ENCODE results near the gene AQP2.

Gene AQP2

GRCh38 chr12:49956663-49957569 lies 6.4 kb downstream of the AQP2 start:
- no peak for DNase-seq

DNA sequence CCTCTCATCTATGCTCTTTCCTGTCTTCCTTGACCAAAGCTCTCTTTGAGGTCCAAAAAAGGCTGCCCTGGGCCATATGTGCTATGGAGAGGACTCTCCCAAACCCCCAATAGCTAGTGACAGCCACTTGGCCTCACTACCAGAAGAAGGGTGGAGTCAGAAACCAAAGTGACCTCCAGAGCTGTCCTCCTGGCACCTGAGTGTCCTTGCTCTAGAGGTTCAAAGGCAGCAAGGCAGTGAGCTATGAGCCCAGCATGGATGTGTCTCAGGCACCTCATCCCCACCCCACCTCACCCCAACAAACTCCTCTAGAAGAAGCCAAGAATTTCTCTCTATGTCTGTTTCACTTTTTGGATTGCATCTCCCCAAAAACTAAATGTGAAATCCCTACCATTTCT lies 7.0 kb downstream of the AQP2 start:
- DNase-seq: no peak

- DNase-seq: peak; percentile 64
These were observed 9.3 kb downstream of the AQP2 start for GRCh38 chr12:49959685-49960473.

- DNase-seq: no peak
These were observed 10.1 kb downstream of the AQP2 start for GRCh38 chr12:49960474-49961110.

- DNase-seq: no peak
These were observed 10.8 kb downstream of the AQP2 start, which contains the start of gene AQP5 for GRCh38 chr12:49961111-49961922. Gene AQP5 (plus strand): TSS chr12:49961872. CDS start chr12:49962018, 146 bp downstream.

DNA sequence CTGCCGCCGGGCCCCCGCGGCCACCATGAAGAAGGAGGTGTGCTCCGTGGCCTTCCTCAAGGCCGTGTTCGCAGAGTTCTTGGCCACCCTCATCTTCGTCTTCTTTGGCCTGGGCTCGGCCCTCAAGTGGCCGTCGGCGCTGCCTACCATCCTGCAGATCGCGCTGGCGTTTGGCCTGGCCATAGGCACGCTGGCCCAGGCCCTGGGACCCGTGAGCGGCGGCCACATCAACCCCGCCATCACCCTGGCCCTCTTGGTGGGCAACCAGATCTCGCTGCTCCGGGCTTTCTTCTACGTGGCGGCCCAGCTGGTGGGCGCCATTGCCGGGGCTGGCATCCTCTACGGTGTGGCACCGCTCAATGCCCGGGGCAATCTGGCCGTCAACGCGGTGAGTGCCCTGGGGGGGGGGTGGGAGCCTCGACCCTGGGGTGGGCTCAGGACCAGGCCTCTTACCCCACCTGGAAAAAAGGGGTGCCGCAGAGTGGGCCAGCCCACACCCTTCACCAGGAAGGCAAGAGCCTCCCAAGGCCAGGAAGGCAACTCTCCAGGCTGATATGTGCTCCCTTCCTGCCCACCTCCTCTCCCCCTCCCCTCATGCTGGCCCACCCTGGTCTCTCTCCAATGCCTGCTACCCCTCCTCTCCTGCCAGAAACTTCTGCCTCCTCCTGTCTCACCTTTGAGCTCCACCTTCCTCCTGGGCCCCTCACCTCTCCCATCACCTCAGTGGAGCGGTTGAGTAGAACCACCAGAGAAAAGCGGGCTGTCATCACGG lies 11.6 kb downstream of the AQP2 start:
- no peak for DNase-seq

- DNase-seq: no peak
These were observed 12.6 kb downstream of the AQP2 start for GRCh38 chr12:49962861-49963765.

DNA sequence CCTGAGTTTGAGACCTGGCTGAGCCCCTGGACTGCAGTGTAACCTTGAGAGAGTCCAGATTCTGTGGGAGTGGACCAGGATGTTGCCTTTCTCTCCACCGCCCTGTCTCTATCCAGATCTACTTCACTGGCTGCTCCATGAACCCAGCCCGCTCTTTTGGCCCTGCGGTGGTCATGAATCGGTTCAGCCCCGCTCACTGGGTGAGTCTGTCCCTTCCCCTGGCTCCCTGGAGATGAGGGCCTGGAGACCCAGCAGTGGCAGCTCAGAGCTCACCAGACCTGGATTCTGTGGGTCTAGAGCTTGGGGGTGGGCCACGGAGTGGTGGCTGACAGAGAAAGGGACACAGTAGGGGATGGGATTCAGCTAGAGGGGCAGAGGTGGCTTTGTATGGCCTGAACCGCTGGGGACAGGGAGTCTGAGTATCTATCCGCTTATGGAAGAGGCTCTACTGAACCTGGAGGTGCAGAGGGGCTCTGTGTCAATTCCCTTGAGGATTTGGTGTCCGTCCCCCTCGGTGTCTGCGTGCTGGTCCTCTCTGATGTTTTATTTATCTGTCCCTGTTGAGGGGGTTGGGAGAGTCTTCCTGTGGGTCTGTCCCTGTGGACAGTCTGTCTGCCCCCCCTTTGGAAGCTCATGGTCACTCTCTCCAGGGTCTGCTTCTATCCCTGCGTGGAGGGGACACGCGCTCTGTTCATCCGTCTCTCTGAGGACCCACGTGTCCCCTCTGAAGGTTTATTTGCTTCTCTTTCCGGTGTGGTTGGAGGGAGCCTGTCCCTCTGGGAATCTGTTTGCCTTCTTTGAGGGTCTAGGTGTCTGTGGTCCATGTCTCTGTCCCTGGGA lies 13.7 kb downstream of the AQP2 start:
- no peak for DNase-seq

DNA sequence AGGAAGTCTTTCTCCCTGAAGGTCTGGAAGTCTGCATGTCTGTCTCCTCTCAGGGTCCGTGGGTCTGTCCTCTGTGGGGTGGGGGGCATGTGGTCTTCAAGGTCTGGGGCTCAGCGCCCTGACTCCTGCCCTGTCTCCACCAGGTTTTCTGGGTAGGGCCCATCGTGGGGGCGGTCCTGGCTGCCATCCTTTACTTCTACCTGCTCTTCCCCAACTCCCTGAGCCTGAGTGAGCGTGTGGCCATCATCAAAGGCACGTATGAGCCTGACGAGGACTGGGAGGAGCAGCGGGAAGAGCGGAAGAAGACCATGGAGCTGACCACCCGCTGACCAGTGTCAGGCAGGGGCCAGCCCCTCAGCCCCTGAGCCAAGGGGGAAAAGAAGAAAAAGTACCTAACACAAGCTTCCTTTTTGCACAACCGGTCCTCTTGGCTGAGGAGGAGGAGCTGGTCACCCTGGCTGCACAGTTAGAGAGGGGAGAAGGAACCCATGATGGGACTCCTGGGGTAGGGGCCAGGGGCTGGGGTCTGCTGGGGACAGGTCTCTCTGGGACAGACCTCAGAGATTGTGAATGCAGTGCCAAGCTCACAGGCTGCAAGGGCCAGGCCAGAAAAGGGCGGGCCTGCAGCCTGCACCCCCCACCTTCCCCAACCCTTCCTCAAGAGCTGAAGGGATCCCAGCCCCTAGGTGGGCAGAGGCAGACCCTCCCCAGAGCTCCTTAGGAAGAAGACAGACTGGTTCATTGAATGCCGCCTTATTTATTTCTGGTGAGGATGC lies 14.5 kb downstream of the AQP2 start:
- DNase-seq: no peak

DNA sequence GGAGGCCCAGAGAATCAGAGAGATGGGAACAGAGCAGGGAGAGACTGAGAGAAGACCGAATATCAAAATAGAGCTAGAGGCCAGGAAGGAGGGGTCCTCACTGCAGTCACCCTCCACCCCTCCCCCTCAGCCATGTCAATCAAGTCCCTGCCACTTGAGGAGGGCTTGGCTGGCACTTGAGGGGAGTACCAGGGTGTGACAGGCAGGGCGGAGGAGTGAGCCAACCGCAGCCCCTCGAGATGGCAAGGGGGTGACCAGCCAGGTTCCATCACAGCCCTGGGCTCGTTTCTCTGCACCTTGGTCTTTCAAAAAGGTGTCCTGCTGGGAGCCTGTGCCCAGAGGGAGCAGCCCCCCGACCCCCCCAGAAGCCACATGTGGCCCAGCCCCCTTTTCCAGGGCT lies 15.3 kb downstream of the AQP2 start:
- no peak for DNase-seq

- DNase-seq: no peak
These were observed 16.0 kb downstream of the AQP2 start for GRCh38 chr12:49966511-49967041.

DNA sequence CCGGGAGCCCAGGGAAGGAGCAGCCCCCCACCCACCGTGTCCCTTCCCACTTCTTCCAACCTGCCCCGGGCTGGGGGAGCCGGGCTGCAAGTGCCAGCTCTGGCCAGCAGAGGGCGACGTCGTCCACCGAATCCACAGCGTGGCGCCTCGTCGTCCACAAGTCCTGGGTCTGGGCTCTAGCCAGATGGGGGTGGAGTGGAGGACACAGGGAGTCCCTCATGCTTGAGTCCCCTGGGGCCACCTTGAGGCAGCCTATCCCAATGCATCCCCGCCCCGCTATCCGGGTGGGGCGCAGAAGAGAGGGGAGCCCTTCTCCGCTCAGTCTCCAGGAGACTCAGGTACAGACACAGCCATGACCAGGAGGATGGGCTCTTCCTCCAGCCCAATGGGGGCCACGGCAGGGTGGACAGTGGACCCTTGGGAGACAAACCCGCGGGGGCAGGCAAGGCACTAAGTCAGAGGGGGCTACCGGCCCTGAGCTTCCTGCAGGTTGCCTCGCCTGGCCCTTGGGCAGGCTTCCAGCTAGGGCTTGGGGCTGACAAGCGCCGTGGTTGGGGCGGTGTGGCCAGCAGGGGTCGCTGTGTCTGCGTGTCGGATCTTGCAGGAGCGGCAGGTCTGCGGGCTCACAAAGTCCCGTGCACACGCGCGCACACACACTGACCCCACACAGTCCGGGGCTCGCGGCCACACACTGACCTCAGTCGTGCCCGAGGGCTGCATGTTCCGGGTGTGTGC lies 16.7 kb downstream of the AQP2 start:
- DNase-seq: peak; percentile 96

DNA sequence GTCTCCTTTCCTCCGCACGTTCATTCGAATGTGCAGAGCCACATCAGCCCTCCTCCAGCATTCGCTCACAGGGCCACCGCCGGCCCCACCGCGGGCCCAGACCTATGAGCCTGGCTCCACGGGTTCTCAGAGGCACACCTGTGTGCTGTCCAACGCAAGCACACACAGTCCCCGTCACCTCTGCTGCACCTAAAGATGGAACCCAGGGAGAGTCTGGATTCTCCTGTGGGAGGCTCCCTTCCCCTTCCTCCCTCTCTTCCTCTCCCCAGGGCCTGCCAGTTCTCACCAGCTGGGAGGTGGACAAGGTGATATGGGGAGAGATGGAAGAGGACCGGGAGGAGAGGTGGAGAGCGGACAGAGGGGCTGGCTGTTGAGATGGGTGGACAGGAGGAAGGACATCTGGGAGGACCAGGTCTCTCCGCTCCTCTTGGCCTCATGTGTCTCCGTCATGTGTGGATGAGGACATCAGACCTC lies 17.3 kb downstream of the AQP2 start:
- DNase-seq: no peak

GRCh38 chr12:49968471-49968870 lies 17.9 kb downstream of the AQP2 start:
- no peak for DNase-seq

DNA sequence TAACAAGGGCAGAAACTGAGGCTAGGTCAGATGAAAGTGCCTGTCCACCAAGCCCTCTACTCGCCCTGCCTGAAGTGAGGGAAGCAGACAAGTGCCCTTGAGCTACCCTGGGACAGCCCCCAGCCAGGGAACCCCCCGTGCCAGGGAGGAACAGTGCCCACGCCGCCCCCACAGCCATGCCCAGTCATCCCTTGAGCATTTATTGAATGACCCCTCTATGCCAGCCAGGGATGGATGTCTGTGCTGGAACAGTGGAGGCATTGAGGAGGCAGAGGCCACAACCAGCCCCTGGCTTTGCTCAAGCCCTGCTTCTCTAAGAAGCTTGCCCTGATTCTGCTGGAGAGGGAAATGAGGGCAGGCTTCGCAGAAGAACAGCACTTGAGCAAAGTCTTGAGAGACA lies 18.5 kb downstream of the AQP2 start:
- no peak for DNase-seq

GRCh38 chr12:49969651-49970429 lies 19.3 kb downstream of the AQP2 start:
- no peak for DNase-seq

GRCh38 chr12:49970658-49971057 lies 20.1 kb downstream of the AQP2 start:
- DNase-seq: no peak
